Spinal cord (tissue), 10 donors: ENCODE data around the gene THSD4. TPM values are rescaled to one million over a fixed set of nuclear protein-coding genes. Genes with fewer than 3 reads are reported as not detected.
"Not testable (repeated sequence)": the region's sequence is repeated elsewhere in the genome, so short reads cannot be mapped to it uniquely, and the experiment has no call there.

Experiments used
- DNase-seq, 6 donors: peaks; one replicate each; pipeline versions ENCODE4 v3.0.0 to v3.0.0-alpha.2; 2013 to 2015; ENCODE audit warnings: low spot score in 6 of 6, low read depth in 4 of 6
- H3K27ac ChIP-seq: one replicate; pipeline ENCODE4 v1.5.1; 2013; ENCODE audit warnings: low read depth, low read length, control low read depth
- H3K27me3 ChIP-seq: one replicate; pipeline ENCODE4 v1.6.1; 2013; ENCODE audit warnings: low read length; ENCODE audit not compliant: control insufficient read depth, insufficient read depth
- H3K36me3 ChIP-seq: one replicate; pipeline ENCODE4 v1.6.1; 2013; ENCODE audit warnings: low read length; ENCODE audit not compliant: control insufficient read depth, insufficient read depth
- H3K4me1 ChIP-seq: one replicate; pipeline ENCODE4 v1.6.1; 2013; ENCODE audit warnings: low read length; ENCODE audit not compliant: control insufficient read depth, insufficient read depth
- H3K4me3 ChIP-seq: one replicate; pipeline ENCODE4 v1.5.1; 2013; ENCODE audit warnings: low read depth, low read length, control low read depth
- H3K9me3 ChIP-seq: one replicate; pipeline ENCODE4 v1.6.1; 2013; ENCODE audit warnings: low read length; ENCODE audit not compliant: control insufficient read depth, insufficient read depth
- WGBS: methylation state at CpG from one replicate; pipeline ENCODE4 v1.1.5; 2013; ENCODE audit warnings: missing lambda C conversion rate; ENCODE audit not compliant: insufficient coverage; 5-methylcytosine and 5-hydroxymethylcytosine counted together
- polyA plus RNA-seq, 2 donors: library from polyadenylated mRNA; unstranded; fragments of 120-200 nt; gene quantifications; one replicate each; pipeline ENCODE4 v1.2.1, GENCODE V29; 2013; ENCODE audit not compliant: insufficient read length in 2 of 2
- total RNA-seq, 2 donors: library from RNA; depleted of rRNA in 1 of 2; stranded (reverse); fragments of 120-200 nt in 1 of 2; fragments of >200 nt in 1 of 2; gene quantifications; one replicate each; pipeline versions ENCODE4 v1.2.3 to v1.2.4, GENCODE V29; 2013 to 2014
- donor health status: healthy.

The THSD4 gene
- total and polyA plus RNA-seq, 4 donors = 18.2 to 127 (median 63.2) TPM

DNA sequence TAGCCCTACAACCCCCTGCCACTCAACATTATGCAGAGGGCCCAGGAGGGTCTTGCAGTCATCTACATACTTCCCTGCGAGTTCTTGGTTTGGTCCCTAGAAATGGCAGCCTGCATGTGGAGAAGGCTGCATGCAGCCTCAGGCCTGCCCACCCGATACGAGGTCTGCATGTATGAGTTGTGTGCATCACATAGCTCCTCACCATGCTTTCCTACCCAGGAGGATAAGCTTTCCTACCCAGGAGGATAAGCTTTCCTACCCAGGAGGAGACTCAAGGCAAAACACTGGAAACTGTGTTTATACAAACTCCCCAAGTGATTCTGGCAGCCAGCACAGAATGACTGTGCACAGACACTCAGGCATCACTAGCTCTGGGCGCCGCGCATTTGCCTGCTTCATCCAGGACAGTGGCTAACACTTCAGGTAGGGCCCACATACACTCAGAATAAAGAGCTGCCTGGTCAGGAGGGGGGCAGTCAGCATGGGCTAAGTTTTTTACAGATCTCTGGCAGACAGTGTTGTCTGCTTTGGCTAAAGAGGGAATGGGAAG lies 187.7 kb downstream of the THSD4 start:
- 97% methylated on average over 4 of the region's 6 CpGs for WGBS
- H3K27me3 ChIP-seq = no peaks in the 10 kb centered on the region
- H3K36me3 ChIP-seq = no peaks in the 10 kb centered on the region
- no peaks in the 10 kb centered on the region for H3K9me3 ChIP-seq
- H3K4me3 ChIP-seq = no peak overlapping the region
- peak in 1 of 6 donors; percentile 32 for DNase-seq
- H3K4me1 ChIP-seq = no peaks in the 10 kb centered on the region
- peak overlapping the region; percentile 40 for H3K27ac ChIP-seq

- Histone ChIP-seq H3K4me1 (no peaks in the 10 kb centered on the region), H3K27ac (no peak overlapping the region), H3K36me3 (no peaks in the 10 kb centered on the region), H3K4me3 (no peak overlapping the region), H3K27me3 (no peaks in the 10 kb centered on the region), H3K9me3 (no peaks in the 10 kb centered on the region)
- DNase-seq = no peak
- 100% methylated on average over 2 of the region's 2 CpGs for whole genome bisulfite sequencing
These were observed 188.7 kb downstream of the THSD4 start for GRCh38 chr15:71303977-71304376.

GRCh38 chr15:71304681-71305080 lies 189.4 kb downstream of the THSD4 start:
- Histone ChIP-seq H3K27me3 (no peaks in the 10 kb centered on the region), H3K36me3 (no peaks in the 10 kb centered on the region), H3K9me3 (no peaks in the 10 kb centered on the region), H3K4me3 (no peak overlapping the region), H3K4me1 (no peaks in the 10 kb centered on the region), H3K27ac (no peak overlapping the region)
- WGBS = no CpG with 5 or more reads among the region's 4 CpGs
- DNase-seq = no peak

GRCh38 chr15:71306538-71306937 lies 191.3 kb downstream of the THSD4 start:
- Histone ChIP-seq H3K27me3 (no peaks in the 10 kb centered on the region), H3K27ac (no peak overlapping the region), H3K9me3 (no peaks in the 10 kb centered on the region), H3K4me3 (no peak overlapping the region), H3K36me3 (no peaks in the 10 kb centered on the region), H3K4me1 (no peaks in the 10 kb centered on the region)
- no peak for DNase-seq

DNA sequence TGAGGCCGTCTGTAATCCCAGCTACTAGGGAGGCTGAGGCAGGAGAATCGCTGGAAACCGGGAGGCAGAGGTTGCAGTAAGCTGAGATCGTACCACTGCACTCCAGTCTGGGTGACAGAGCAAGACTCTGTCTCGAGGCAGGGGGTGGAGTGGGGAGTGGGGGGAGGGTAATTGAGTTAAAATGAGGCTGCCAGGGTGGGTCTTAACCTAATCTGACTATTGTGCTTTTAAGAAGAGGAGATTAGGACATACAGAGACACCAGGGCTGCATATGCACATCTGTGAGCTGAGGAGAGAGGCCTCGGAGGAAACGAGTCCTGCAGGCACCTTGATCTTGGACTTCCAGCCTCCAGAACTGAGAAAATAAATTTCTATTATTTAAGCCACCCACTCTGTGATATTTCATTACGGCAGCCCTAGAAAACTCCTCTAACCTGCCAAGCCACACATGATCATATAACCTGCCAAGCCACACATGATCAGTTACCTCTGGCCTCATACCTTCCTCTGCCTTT lies 197.0 kb downstream of the THSD4 start:
- no peak for DNase-seq
- Histone ChIP-seq H3K27ac (no peak overlapping the region), H3K4me1 (no peaks in the 10 kb centered on the region), H3K27me3 (no peaks in the 10 kb centered on the region), H3K36me3 (no peaks in the 10 kb centered on the region), H3K9me3 (no peaks in the 10 kb centered on the region), H3K4me3 (no peak overlapping the region)
- 91% methylated on average over 7 of the region's 8 CpGs for WGBS

DNA sequence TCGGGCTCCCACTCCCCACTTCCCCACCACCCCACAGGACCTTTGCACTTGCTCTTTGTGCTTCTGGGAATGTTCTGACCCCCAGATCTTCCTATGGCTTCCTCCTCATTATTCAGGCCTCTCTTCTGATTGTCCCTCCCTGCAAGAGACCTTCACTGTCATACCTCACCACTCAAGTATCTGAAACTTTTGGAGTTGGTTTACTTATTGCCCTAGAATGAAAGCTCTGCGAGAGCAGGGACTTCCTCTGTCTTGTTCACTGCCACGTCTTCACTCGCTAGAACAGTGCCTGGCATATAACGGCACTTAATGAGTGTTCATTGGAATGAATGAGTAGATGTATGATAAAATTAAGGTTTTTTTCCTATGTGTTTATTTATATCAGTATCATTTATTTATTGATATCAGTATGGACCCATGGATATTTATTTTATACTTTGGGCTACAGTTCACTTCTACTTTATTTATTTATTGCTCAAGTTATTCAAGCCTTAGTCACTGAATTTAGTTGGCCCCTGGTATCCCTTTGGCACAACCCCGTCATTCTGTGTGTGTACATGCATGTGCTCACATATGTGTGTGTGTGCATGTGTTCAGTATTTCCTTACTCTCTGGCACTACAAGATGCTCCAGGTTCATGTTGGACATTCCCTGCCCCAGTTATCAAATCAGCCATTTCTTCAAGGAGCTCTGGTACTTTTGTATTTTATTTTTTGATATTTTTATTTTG lies 197.6 kb downstream of the THSD4 start:
- no peak overlapping the region for H3K27ac ChIP-seq
- WGBS = 78% methylated on average over 2 of the region's 6 CpGs

GRCh38 chr15:71313806-71314205 lies 198.5 kb downstream of the THSD4 start:
- Histone ChIP-seq H3K4me1 (no peaks in the 10 kb centered on the region), H3K36me3 (no peaks in the 10 kb centered on the region), H3K9me3 (no peaks in the 10 kb centered on the region), H3K4me3 (no peak overlapping the region), H3K27me3 (no peaks in the 10 kb centered on the region), H3K27ac (no peak overlapping the region)
- DNase-seq = peak in 2 of 6 donors; percentile 2 to 91
- WGBS = no CpG with 5 or more reads among the region's 3 CpGs

More for the DNA sequence above, 197.6 kb downstream of the THSD4 start:
- Histone ChIP-seq H3K9me3 (no peaks in the 10 kb centered on the region), H3K4me1 (no peaks in the 10 kb centered on the region), H3K27me3 (no peaks in the 10 kb centered on the region), H3K36me3 (no peaks in the 10 kb centered on the region), H3K4me3 (no peak overlapping the region)
- DNase-seq = no peak

- H3K9me3 ChIP-seq = no peaks in the 10 kb centered on the region
- H3K4me1 ChIP-seq = no peaks in the 10 kb centered on the region
- no peaks in the 10 kb centered on the region for H3K27me3 ChIP-seq
- DNase-seq = no peak
- H3K4me3 ChIP-seq = no peak overlapping the region
- WGBS = 79% methylated on average over 2 of the region's 2 CpGs
- no peaks in the 10 kb centered on the region for H3K36me3 ChIP-seq
- H3K27ac ChIP-seq = no peak overlapping the region
These were observed 199.8 kb downstream of the THSD4 start for GRCh38 chr15:71314956-71315537.

- no peak overlapping the region for H3K4me3 ChIP-seq
- H3K27ac ChIP-seq = no peak overlapping the region
- DNase-seq = no peak
- no peaks in the 10 kb centered on the region for H3K9me3 ChIP-seq
- WGBS = no CpG with 5 or more reads among the region's 1 CpG
- H3K27me3 ChIP-seq = no peaks in the 10 kb centered on the region
- no peaks in the 10 kb centered on the region for H3K36me3 ChIP-seq
- H3K4me1 ChIP-seq = no peaks in the 10 kb centered on the region
These were observed 201.6 kb downstream of the THSD4 start for GRCh38 chr15:71316911-71317310.

- H3K9me3 ChIP-seq = not testable (repeated sequence)
- WGBS = 86% methylated on average over 1 of the region's 3 CpGs
These were observed 204.2 kb downstream of the THSD4 start for GRCh38 chr15:71319424-71319823.

More at GRCh38 chr15:71319424-71319823, 204.2 kb downstream of the THSD4 start:
- H3K4me1 ChIP-seq, H3K27me3 ChIP-seq, DNase-seq, H3K36me3 ChIP-seq, H3K27ac ChIP-seq, H3K4me3 ChIP-seq: not testable (repeated sequence)
